Measurements from ENCODE around the gene CKMT2. TPM values are rescaled to one million over a fixed set of nuclear protein-coding genes. Genes with fewer than 3 reads are reported as not detected.
A peak's percentile ranks its signal among the peaks of the same experiment; 100 is the strongest.

CKMT2 gene
- total and polyA plus RNA-seq, 2 of the 4 experiments (the other 2 are of a cell fraction) = 0.21 to 0.36 TPM

- no peak overlapping the region for H3K27ac ChIP-seq (ENCODE audit: insufficient read depth, low read length)
- CTCF ChIA-PET = interaction anchor here (0.8 to 1.0 kb wide), 2 partner anchors 10 to 32 kb away, joined by 3 read pairs; no protein-coding TSS in a partner anchor
Measured at GRCh38 chr5:81303563-81303962, 70.4 kb downstream of the CKMT2 start.

More at GRCh38 chr5:81303563-81303962, 70.4 kb downstream of the CKMT2 start:
- Histone ChIP-seq H2BK15ac (ENCODE audit: low read depth, low read length) (no peak overlapping the region), H2BK20ac (ENCODE audit: low read depth, low read length) (no peak overlapping the region), H3K79me1 (ENCODE audit: low read depth in 1 of 2, low read length in 2 of 2) (peaks cover 16 to 60% of the 10 kb centered on the region in 2 experiments), H3K14ac (replicated peaks; ENCODE audit: low read depth, low read length) (no peak overlapping the region), H2BK5ac (ENCODE audit: low read depth, low read length, poor library complexity, severe bottlenecking) (peak overlapping the region; percentile 72), H3K9ac (ENCODE audit: low read depth, low read length) (no peak overlapping the region), H4K91ac (ENCODE audit: insufficient read depth, low read depth, low read length) (no peak overlapping the region), H4K5ac (ENCODE audit: low read depth, low read length) (no peak overlapping the region), H4K8ac (ENCODE audit: low read depth in 2 of 2, low read length in 2 of 2) (no peak overlapping the region), H3K4ac (ENCODE audit: low read depth, low read length) (no peak overlapping the region), H2AFZ (replicated peaks; ENCODE audit: low read length, poor library complexity) (no peak overlapping the region), H3K23ac (ENCODE audit: low read depth, low read length) (no peak overlapping the region), H3K18ac (ENCODE audit: low read depth, low read length) (no peak overlapping the region), H2AK5ac (ENCODE audit: low read depth, low read length) (no peak overlapping the region), H3K36me3 (ENCODE audit: control insufficient read depth, insufficient read depth, low read length) (peaks cover 2% of the 10 kb centered on the region), H4K20me1 (ENCODE audit: insufficient read depth, low read length) (no peaks in the 10 kb centered on the region), H3K4me2 (ENCODE audit: low read depth, low read length) (peak overlapping the region; percentile 52), H3K56ac (ENCODE audit: extremely low read depth, insufficient read depth, low read length) (no peak overlapping the region), H3K4me1 (ENCODE audit: control insufficient read depth, insufficient read depth, low read length) (peaks cover 4% of the 10 kb centered on the region), H3K27me3 (ENCODE audit: control insufficient read depth, insufficient read depth, low read length) (no peaks in the 10 kb centered on the region), H2BK120ac (ENCODE audit: low read depth, low read length) (no peak overlapping the region), H2AK9ac (replicated peaks; ENCODE audit: low read depth, low read length, poor library complexity) (no peak overlapping the region), H3K4me3 (ENCODE audit: insufficient read depth, low read depth, low read length) (no peak overlapping the region), H3K9me3 (ENCODE audit: control insufficient read depth, insufficient read depth, low read length) (no peaks in the 10 kb centered on the region), H3K9me1 (ENCODE audit: insufficient read depth, low read length) (peaks cover 3% of the 10 kb centered on the region; the same call in 1 of the 2 replicates)
- intact Hi-C loops (cut with micrococcal nuclease) (loop anchor here (5.0 to 10.0 kb wide), 2 partner anchors 451 to 864 kb away; partner anchors contain the start of gene SSBP2), in situ Hi-C loops (cut with MboI; ENCODE audit: low sequenced_read_pairs) (no loop called here), dilution Hi-C loops (cut with HindIII; ENCODE audit: low sequenced_read_pairs, unreplicated experiment) (no loop called here)
- no TSS peak for BruUV-seq (replicated peaks)
- peak; percentile 94 for DNase-seq
- no peak for TF ChIP-seq MAFK (IDR thresholded peaks at IDR 0.05; ENCODE audit: low read depth, low read length)
- no peak for TF ChIP-seq POLR2A (IDR thresholded peaks at IDR 0.05; ENCODE audit: low read depth, low read length)
- TF ChIP-seq SMC3 (IDR thresholded peaks at IDR 0.05; ENCODE audit: low read depth, low read length) = no peak
- TF ChIP-seq RAD21 (IDR thresholded peaks at IDR 0.05; ENCODE audit: low read length) = no peak
- TF ChIP-seq USF2 (IDR thresholded peaks at IDR 0.05; ENCODE audit: low read depth, low read length) = peak; percentile 80
- peak; percentile 83 for TF ChIP-seq BHLHE40 (IDR thresholded peaks at IDR 0.05; ENCODE audit: low read depth, low read length)
- TF ChIP-seq FOS (IDR thresholded peaks at IDR 0.05; ENCODE audit: low read depth, low read length) = 0 out of 2 replicates have a peak, but pooled peaks have one; percentile 41
- peak; percentile 25; the same call in 1 of the 2 replicates for TF ChIP-seq CEBPB (IDR thresholded peaks at IDR 0.05; ENCODE audit: low read depth, low read length)
- TF ChIP-seq CHD1 (IDR thresholded peaks at IDR 0.05; ENCODE audit: low read depth, low read length) = no peak
- no peak for TF ChIP-seq NFE2L2 (IDR thresholded peaks at IDR 0.05; ENCODE audit: low read depth, low read length)
- no peak for TF ChIP-seq MXI1 (IDR thresholded peaks at IDR 0.05; ENCODE audit: borderline replicate concordance, low read depth, low read length)
- TF ChIP-seq CTCF (conservative IDR thresholded peaks at IDR 0.05; ENCODE audit: low read depth, low read length) = no peak
- no peak for TF ChIP-seq RFX5 (IDR thresholded peaks at IDR 0.05; ENCODE audit: low read depth, low read length)
- no peak for TF ChIP-seq ELK1 (IDR thresholded peaks at IDR 0.05; ENCODE audit: borderline replicate concordance, low read depth, low read length)
- no peak for TF ChIP-seq MAZ (IDR thresholded peaks at IDR 0.05; ENCODE audit: borderline replicate concordance, low read depth, low read length)
- TF ChIP-seq RCOR1 (IDR thresholded peaks at IDR 0.05; ENCODE audit: insufficient replicate concordance, low read length) = no peak
- ATAC-seq (ENCODE audit: low read depth) = peak; percentile 20
- no CpG with 5 or more reads among the region's 1 CpG for WGBS, 2 experiments (ENCODE audit: extremely low coverage in 2 of 2, insufficient read length in 1 of 2)
- POLR2A ChIA-PET (ENCODE audit: unreplicated experiment) = interaction anchor here (0.5 kb wide), 1 partner anchor 142 kb away, joined by 3 read pairs; no protein-coding TSS in a partner anchor

Data from IMR-90 (cell line).